HepG2 (cell line): Measurements from ENCODE around the gene MAGEB17. TPM values are rescaled to one million over a fixed set of nuclear protein-coding genes. Genes with fewer than 3 reads are reported as not detected.

Experiments used
- ATAC-seq: fragments of 200-7000 bp; cut with Tn5 transposase; 3 replicates; pipeline ENCODE4 v1.9.1; 2020; ENCODE audit warnings: mild to moderate bottlenecking, moderate library complexity
- BruUV-seq: library from RNA; stranded (reverse); fragments of 400-500 nt; replicated peaks from 2 replicates; lab custom pipeline; 2021; lab: Mats Ljungman, UMichigan
- CTCF ChIA-PET: fragments of 300-600 bp; formaldehyde crosslinking; extraction: SDS; loops from one replicate; lab custom pipeline; 2021; ENCODE audit warnings: low total read pairs, inconsistent platforms, low intra/inter-chr PET ratio; lab: Yijun Ruan, JAX
- POLR2A ChIA-PET: fragments of 350-600 bp; sonication (Branson Sonifier 250); formaldehyde crosslinking; loops from one replicate; lab custom pipeline; 2020; ENCODE audit warnings: antibody characterized with exemption, inconsistent platforms; lab: Yijun Ruan, JAX
- DNase-seq: peaks from one replicate; pipeline ENCODE4 v3.0.0-alpha.2; 2015; ENCODE audit warnings: low spot score
- FAIRE-seq: peaks from 3 replicates; lab custom pipeline; 2011; peaks lifted over from hg19 to GRCh38; lab: Jason Lieb, UNC
- H2AFZ ChIP-seq: one replicate; pipeline ENCODE4 v1.6.1; 2011; ENCODE audit warnings: low read length, inconsistent platforms
- H3K27ac ChIP-seq: fragments of 300-600 bp; 3 replicates; pipeline ENCODE4 v1.8.0; 2011; ENCODE audit warnings: mixed run types, mild to moderate bottlenecking, mixed read lengths, low read length, inconsistent platforms; ENCODE audit not compliant: insufficient read depth; ENCODE audit errors: extremely low read length
- H3K27me3 ChIP-seq, 2 experiments: fragments of 200-600 bp in 1 of 2; 2 replicates in 1 of 2; 3 replicates in 1 of 2; pipeline versions ENCODE4 v1.6.0 to v1.8.0; 2011; ENCODE audit warnings: low read length in 2 of 2, mild to moderate bottlenecking in 2 of 2, moderate library complexity in 2 of 2, inconsistent platforms in 1 of 2; ENCODE audit not compliant: insufficient read depth in 2 of 2, control insufficient read depth in 1 of 2
- H3K36me3 ChIP-seq, 2 experiments: fragments of 200-600 bp in 1 of 2; replicated peaks in 1 of 2; 2 replicates in 1 of 2; 3 replicates in 1 of 2; pipeline versions ENCODE4 v1.5.1 to v1.8.0; 2011; ENCODE audit warnings: low read length in 2 of 2, inconsistent platforms in 1 of 2; ENCODE audit not compliant: insufficient read depth in 2 of 2, control insufficient read depth in 1 of 2
- H3K4me1 ChIP-seq: 2 replicates; pipeline ENCODE4 v1.5.1; 2012; ENCODE audit warnings: low read length, inconsistent platforms; ENCODE audit not compliant: insufficient read depth
- H3K4me2 ChIP-seq: 2 replicates; pipeline ENCODE4 v1.6.0; 2011; ENCODE audit warnings: low read depth, low read length, inconsistent platforms
- H3K4me3 ChIP-seq, 3 experiments: fragments of 200-600 bp in 1 of 3; sonication (generic), shearing (Covaris generic) in 1 of 3; replicated peaks in 1 of 3; 2 replicates each; pipeline ENCODE4 v1.5.1; 2011 to 2016; ENCODE audit warnings: low read length in 3 of 3, inconsistent platforms in 2 of 3, low read depth in 2 of 3, mild to moderate bottlenecking in 2 of 3, control low read depth in 1 of 3, mixed read lengths in 1 of 3; ENCODE audit not compliant: insufficient read depth in 1 of 3
- H3K79me2 ChIP-seq: one replicate; pipeline ENCODE4 v1.6.1; 2011; ENCODE audit warnings: low read length, inconsistent platforms; ENCODE audit not compliant: insufficient read depth
- H3K9ac ChIP-seq: 2 replicates; pipeline ENCODE4 v1.6.0; 2011; ENCODE audit warnings: mild to moderate bottlenecking, low read depth, low read length, inconsistent platforms; ENCODE audit not compliant: insufficient read depth
- H3K9me3 ChIP-seq: 2 replicates; pipeline ENCODE4 v1.5.1; 2012; ENCODE audit warnings: mild to moderate bottlenecking, low read length
- H4K20me1 ChIP-seq: 2 replicates; pipeline ENCODE4 v1.6.0; 2011; ENCODE audit warnings: inconsistent platforms, mild to moderate bottlenecking, low read length, moderate library complexity; ENCODE audit not compliant: insufficient read depth
- CCAR2 ChIP-seq: fragments of 200-400 bp; formaldehyde crosslinking; optimal IDR thresholded peaks from 2 replicates; pipeline ENCODE3; 2018; ENCODE audit warnings: low read depth, mild to moderate bottlenecking, low read length, moderate library complexity
- NPAS2 ChIP-seq: sonication (generic); formaldehyde crosslinking; IDR thresholded peaks from 2 replicates; pipeline ENCODE4 v1.8.0; 2022; ENCODE audit warnings: mild to moderate bottlenecking, missing genetic modification reagents, borderline replicate concordance
- RFX5 ChIP-seq: IDR thresholded peaks from 2 replicates; pipeline ENCODE4 v1.6.1; 2011; ENCODE audit warnings: low read depth, low read length, improper control_type of control experiment
- SP2 ChIP-seq: sonication (generic); formaldehyde crosslinking; IDR thresholded peaks from 2 replicates; pipeline ENCODE4 v1.5.1; 2020; ENCODE audit warnings: mild to moderate bottlenecking, missing genetic modification reagents
- SP4 ChIP-seq: sonication (generic); formaldehyde crosslinking; IDR thresholded peaks from 2 replicates; pipeline ENCODE4 v1.8.1; 2023; ENCODE audit warnings: mild to moderate bottlenecking, missing genetic modification reagents
- SRSF4 ChIP-seq: fragments of 200-400 bp; formaldehyde crosslinking; IDR thresholded peaks from one replicate; pipeline ENCODE4 v1.6.1; 2018; ENCODE audit warnings: mild to moderate bottlenecking, low read depth, low read length, moderate library complexity; ENCODE audit not compliant: poor library complexity, severe bottlenecking
- STAT6 ChIP-seq: sonication (generic); formaldehyde crosslinking; IDR thresholded peaks from 2 replicates; pipeline ENCODE4 v1.4.0; 2020; ENCODE audit warnings: missing genetic modification reagents, mild to moderate bottlenecking, borderline replicate concordance
- ZBTB21 ChIP-seq: sonication (generic); formaldehyde crosslinking; IDR thresholded peaks from 2 replicates; pipeline ENCODE4 v1.4.0; 2020; ENCODE audit warnings: missing genetic modification reagents
- ZBTB38 ChIP-seq: sonication (generic); formaldehyde crosslinking; IDR thresholded peaks from 2 replicates; pipeline ENCODE4 v1.5.1; 2020; ENCODE audit warnings: mild to moderate bottlenecking, missing genetic modification reagents
- ZNF121 ChIP-seq: sonication (generic); formaldehyde crosslinking; IDR thresholded peaks from 2 replicates; pipeline ENCODE4 v1.5.0; 2020; ENCODE audit warnings: mild to moderate bottlenecking, missing genetic modification reagents
- ZNF670 ChIP-seq: sonication (generic); formaldehyde crosslinking; IDR thresholded peaks from 2 replicates; pipeline ENCODE4 v1.8.0; 2022; ENCODE audit warnings: mild to moderate bottlenecking, missing genetic modification reagents, borderline replicate concordance
- WGBS: methylation state at CpG from one replicate; pipeline ENCODE4 v1.1.6; 2017; ENCODE audit warnings: low lambda C conversion rate; 5-methylcytosine and 5-hydroxymethylcytosine counted together
- in situ Hi-C: cut with HindIII; loops from 2 replicates; pipeline ENCODE4 v1.10.0; 2017; ENCODE audit warnings: low pct_unique_long_range_greater_than_20kb; ENCODE audit not compliant: extremely low pct_ligation_motif_present
- intact Hi-C: fragments of 100-400 bp; cut with micrococcal nuclease; formaldehyde crosslinking; loops from one replicate; pipeline ENCODE4 v1.10.0; 2022; ENCODE audit not compliant: unreplicated experiment
- polyA plus RNA-seq, 8 experiments: library from polyadenylated mRNA; depleted of rRNA in 3 of 8; stranded (reverse) in 7 of 8; unstranded in 1 of 8; fragments of >200 nt; fragmentation: Illumina TruSeq in 4 of 8; extraction: Trizol in 4 of 8; gene quantifications; 2 replicates each; pipeline versions ENCODE4 v1.2.1 to v1.2.3, GENCODE V29; 2011 to 2016; ENCODE audit warnings: low read depth in 4 of 8, missing spikeins in 1 of 8, mixed read lengths in 1 of 8; ENCODE audit not compliant: insufficient read depth in 1 of 8
- total RNA-seq, 5 experiments: library from RNA; depleted of rRNA; stranded (reverse); fragments of >200 nt; fragmentation: Illumina TruSeq; extraction: Trizol; gene quantifications; 2 replicates each; pipeline ENCODE4 v1.2.3, GENCODE V29; 2016; ENCODE audit warnings: low read depth in 1 of 5

MAGEB17 gene
- total and polyA plus RNA-seq, 2 of the 13 experiments (the other 11 are each of a cell fraction or from before 2014, with no cell fraction given) = not detected

GRCh38 chrX:16125520-16126149, 41.6 kb upstream of the MAGEB17 start:
- Histone ChIP-seq H2AFZ (no peak overlapping the region), H3K4me1 (no peaks in the 10 kb centered on the region), H3K27ac (no peak overlapping the region), H3K9ac (no peak overlapping the region), H3K4me3 (no peak overlapping the region), H3K36me3 (no peaks in the 10 kb centered on the region), H3K27me3 (no peaks in the 10 kb centered on the region), H3K4me2 (no peak overlapping the region), H3K79me2 (no peaks in the 10 kb centered on the region), H4K20me1 (no peaks in the 10 kb centered on the region), H3K9me3 (no peaks in the 10 kb centered on the region)
- DNase-seq (no peak), ATAC-seq (no peak), FAIRE-seq (no peak)
- WGBS = 0% methylated on average over 5 of the region's 5 CpGs
- in situ Hi-C loops = no loop called here
- BruUV-seq = no TSS peak
- TF ChIP-seq ZNF670 (CRISPR knock-in tag) = no peak
- TF ChIP-seq STAT6 (CRISPR knock-in tag) = no peak
- no peak for TF ChIP-seq SRSF4
- TF ChIP-seq ZNF121 (CRISPR knock-in tag) = no peak
- TF ChIP-seq CCAR2 = no peak
- TF ChIP-seq SP2 (CRISPR knock-in tag) = no peak
- TF ChIP-seq RFX5 = no peak
- no peak for TF ChIP-seq SP4 (CRISPR knock-in tag)
- no peak for TF ChIP-seq ZBTB21 (CRISPR knock-in tag)
- TF ChIP-seq ZBTB38 (CRISPR knock-in tag) = no peak
- TF ChIP-seq NPAS2 (CRISPR knock-in tag) = no peak
- POLR2A ChIA-PET = no interaction called here
- intact Hi-C loops = loop anchor here (10.0 kb wide), 1 partner anchor 569 kb away; no protein-coding TSS in a partner anchor
- CTCF ChIA-PET = no interaction called here
